ENCODE data around the gene SNX25. TPM values are rescaled to one million over a fixed set of nuclear protein-coding genes. Genes with fewer than 3 reads are reported as not detected.

SNX25 gene
- total RNA-seq, 4 donors from 2014 or later, result 19.9 to 23.8 (median 21.5) TPM

GRCh38 chr4:185244763-185245162 lies 35.4 kb downstream of the SNX25 start:
- intact Hi-C loops (cut with DNase I), result no loop called here
- Histone ChIP-seq H3K4me3 (no peak overlapping the region), H3K27ac (replicated peaks in 1 of 4) (no peak overlapping the region), H3K27me3 (no peaks in the 10 kb centered on the region), H3K9me3 (no peaks in the 10 kb centered on the region), H3K4me1 (peaks cover 6 to 24% (median 17%) of the 10 kb centered on the region in 4 donors), H3K36me3 (peaks cover 0 to 5% (median 2%) of the 10 kb centered on the region in 4 donors)
- 43% methylated on average over 4 of the region's 4 CpGs for WGBS
- no peak for DNase-seq (ENCODE audit: extremely low spot score)
- TF ChIP-seq POLR2AphosphoS5 (IDR thresholded peaks at IDR 0.05) (no peak), EP300 (IDR thresholded peaks at IDR 0.05) (no peak), POLR2A (IDR thresholded peaks at IDR 0.05; ENCODE audit: low read depth) (no peak), CTCF (IDR thresholded peaks at IDR 0.05) (no peak)

GRCh38 chr4:185246453-185246852 lies 37.1 kb downstream of the SNX25 start:
- 92% methylated on average over 1 of the region's 1 CpG for WGBS
- Histone ChIP-seq H3K9me3 (no peaks in the 10 kb centered on the region), H3K27me3 (no peaks in the 10 kb centered on the region), H3K36me3 (peaks cover 0 to 5% (median 2%) of the 10 kb centered on the region in 4 donors), H3K4me1 (peaks cover 6 to 27% (median 20%) of the 10 kb centered on the region in 4 donors), H3K27ac (replicated peaks in 1 of 4) (no peak overlapping the region), H3K4me3 (no peak overlapping the region)
- intact Hi-C loops (cut with DNase I), result no loop called here
- TF ChIP-seq POLR2A (IDR thresholded peaks at IDR 0.05; ENCODE audit: low read depth), result no peak
- TF ChIP-seq CTCF (IDR thresholded peaks at IDR 0.05), result no peak
- TF ChIP-seq EP300 (IDR thresholded peaks at IDR 0.05), result no peak
- TF ChIP-seq POLR2AphosphoS5 (IDR thresholded peaks at IDR 0.05), result no peak
- DNase-seq (ENCODE audit: extremely low spot score), result no peak

GRCh38 chr4:185247151-185247550 lies 37.8 kb downstream of the SNX25 start:
- no peak overlapping the region for H3K4me3 ChIP-seq
- no peaks in the 10 kb centered on the region for H3K27me3 ChIP-seq
- intact Hi-C loops (cut with DNase I), result no loop called here
- no peaks in the 10 kb centered on the region for H3K9me3 ChIP-seq
- H3K27ac ChIP-seq (replicated peaks in 1 of 4), result no peak overlapping the region
- peaks cover 0 to 5% (median 2%) of the 10 kb centered on the region in 4 donors for H3K36me3 ChIP-seq
- DNase-seq (ENCODE audit: extremely low spot score), result no peak
- H3K4me1 ChIP-seq, result peaks cover 11 to 34% (median 27%) of the 10 kb centered on the region in 4 donors
- TF ChIP-seq POLR2A (IDR thresholded peaks at IDR 0.05; ENCODE audit: low read depth) (no peak), EP300 (IDR thresholded peaks at IDR 0.05) (no peak), POLR2AphosphoS5 (IDR thresholded peaks at IDR 0.05) (no peak), CTCF (IDR thresholded peaks at IDR 0.05) (no peak)
- 74% methylated on average over 1 of the region's 1 CpG for WGBS

- WGBS, result 98% methylated on average over 3 of the region's 3 CpGs
- no peak overlapping the region for H3K4me3 ChIP-seq
- intact Hi-C loops (cut with DNase I), result no loop called here
Observed at GRCh38 chr4:185248393-185249039, 39.1 kb downstream of the SNX25 start.

More at GRCh38 chr4:185248393-185249039, 39.1 kb downstream of the SNX25 start:
- no peaks in the 10 kb centered on the region for H3K27me3 ChIP-seq
- TF ChIP-seq CTCF (IDR thresholded peaks at IDR 0.05), result no peak
- TF ChIP-seq POLR2A (IDR thresholded peaks at IDR 0.05; ENCODE audit: low read depth), result no peak
- H3K9me3 ChIP-seq, result no peaks in the 10 kb centered on the region
- no peak for DNase-seq (ENCODE audit: extremely low spot score)
- peaks cover 6 to 24% (median 19%) of the 10 kb centered on the region in 4 donors for H3K4me1 ChIP-seq
- H3K36me3 ChIP-seq, result peaks cover 0 to 5% (median 2%) of the 10 kb centered on the region in 4 donors
- no peak overlapping the region for H3K27ac ChIP-seq (replicated peaks in 1 of 4)

All from esophagus muscularis mucosa (tissue), 4 donors.